IgD-negative memory B cell (primary cell): Measurements from ENCODE around the gene DPH5. TPM values are rescaled to one million over a fixed set of nuclear protein-coding genes. Genes with fewer than 3 reads are reported as not detected.
A peak's percentile ranks its signal among the peaks of the same experiment; 100 is the strongest.
"Not testable (repeated sequence)": the region's sequence is repeated elsewhere in the genome, so short reads cannot be mapped to it uniquely, and the experiment has no call there.

ENCODE experiments used
- H3K27ac Mint-ChIP-seq, 3 donors: one replicate each; pipeline ENCODE4 v1.8.0; 2020 to 2022; ENCODE audit warnings: mild to moderate bottlenecking in 3 of 3, mixed read lengths in 3 of 3, moderate library complexity in 1 of 3
- H3K27me3 Mint-ChIP-seq: one replicate; pipeline ENCODE4 v1.8.0; 2021; ENCODE audit warnings: mixed read lengths
- H3K36me3 Mint-ChIP-seq: one replicate; pipeline ENCODE4 v1.8.0; 2020; ENCODE audit warnings: mild to moderate bottlenecking, mixed read lengths
- H3K4me1 Mint-ChIP-seq, 3 donors: one replicate each; pipeline ENCODE4 v1.8.0; 2020 to 2022; ENCODE audit warnings: mixed read lengths in 3 of 3, mild to moderate bottlenecking in 1 of 3
- H3K4me3 Mint-ChIP-seq, 4 donors: one replicate each; pipeline ENCODE4 v1.8.0; 2020 to 2022; ENCODE audit warnings: mild to moderate bottlenecking in 4 of 4, mixed read lengths in 4 of 4, moderate library complexity in 3 of 4
- H3K9me3 Mint-ChIP-seq, 3 donors: one replicate each; pipeline ENCODE4 v1.8.0; 2020 to 2021; ENCODE audit warnings: mixed read lengths in 3 of 3, mild to moderate bottlenecking in 1 of 3
- polyA plus RNA-seq: library from polyadenylated mRNA; unstranded; fragments of 300-500 nt; fragmentation: Illumina TruSeq; gene quantifications from one replicate; pipeline ENCODE4 v1.2.3, GENCODE V29; 2021

Gene DPH5
- polyA plus RNA-seq, 1 donor from 2014 or later, result 30.5 TPM

- Mint-ChIP-seq H3K4me1 (peaks cover 0 to 2% (median 0%) of the 10 kb centered on the region in 3 donors), H3K36me3 (peaks cover 7% of the 10 kb centered on the region), H3K27me3 (no peaks in the 10 kb centered on the region), H3K4me3 (no peak overlapping the region), H3K27ac (peak overlapping the region in 1 of 3 donors; percentile 78), H3K9me3 (peaks cover 0 to 2% (median 0%) of the 10 kb centered on the region in 3 donors)
Observed at GRCh38 chr1:100988121-100988520, 37.5 kb downstream of the DPH5 start.

GRCh38 chr1:100982793-100983192 is 42.8 kb downstream of the DPH5 start:
- H3K4me3 Mint-ChIP-seq, result no peak overlapping the region
- H3K36me3 Mint-ChIP-seq, result peaks cover 7% of the 10 kb centered on the region
- H3K9me3 Mint-ChIP-seq, result peaks cover 0 to 2% (median 0%) of the 10 kb centered on the region in 3 donors
- peaks cover 6 to 10% (median 7%) of the 10 kb centered on the region in 3 donors for H3K4me1 Mint-ChIP-seq
- no peak overlapping the region for H3K27ac Mint-ChIP-seq
- no peaks in the 10 kb centered on the region for H3K27me3 Mint-ChIP-seq

GRCh38 chr1:100979631-100980030 is 46.0 kb downstream of the DPH5 start:
- no peak overlapping the region for H3K27ac Mint-ChIP-seq
- peaks cover 6 to 15% (median 9%) of the 10 kb centered on the region in 3 donors for H3K4me1 Mint-ChIP-seq
- peaks cover 0 to 2% (median 0%) of the 10 kb centered on the region in 3 donors for H3K9me3 Mint-ChIP-seq
- H3K36me3 Mint-ChIP-seq, result peaks cover 10% of the 10 kb centered on the region
- no peaks in the 10 kb centered on the region for H3K27me3 Mint-ChIP-seq
- H3K4me3 Mint-ChIP-seq, result peak overlapping the region in 1 of 4 donors; percentile 77

GRCh38 chr1:100976936-100977335 is 48.6 kb downstream of the DPH5 start:
- Mint-ChIP-seq H3K9me3 (no peaks in the 10 kb centered on the region), H3K27ac (no peak overlapping the region), H3K4me3 (no peak overlapping the region), H3K27me3 (no peaks in the 10 kb centered on the region), H3K4me1 (peaks cover 14 to 34% (median 23%) of the 10 kb centered on the region in 3 donors), H3K36me3 (peaks cover 9% of the 10 kb centered on the region)

- H3K4me1 Mint-ChIP-seq, result peaks cover 17 to 35% (median 28%) of the 10 kb centered on the region in 3 donors
- H3K4me3 Mint-ChIP-seq, result peak overlapping the region in 2 of 4 donors; percentile 29 to 78
- H3K36me3 Mint-ChIP-seq, result peaks cover 11% of the 10 kb centered on the region
- no peak overlapping the region for H3K27ac Mint-ChIP-seq
- no peaks in the 10 kb centered on the region for H3K27me3 Mint-ChIP-seq
- H3K9me3 Mint-ChIP-seq, result no peaks in the 10 kb centered on the region
Observed at GRCh38 chr1:100972185-100972584, 53.4 kb downstream of the DPH5 start.

- Mint-ChIP-seq H3K27ac (peak overlapping the region in 1 of 3 donors; percentile 68), H3K36me3 (peaks cover 8% of the 10 kb centered on the region), H3K4me3 (no peak overlapping the region), H3K4me1 (peaks cover 15 to 31% (median 26%) of the 10 kb centered on the region in 3 donors), H3K27me3 (no peaks in the 10 kb centered on the region), H3K9me3 (no peaks in the 10 kb centered on the region)
Observed at GRCh38 chr1:100971021-100971420, 54.6 kb downstream of the DPH5 start.

GRCh38 chr1:100969327-100969726 is 56.3 kb downstream of the DPH5 start:
- Mint-ChIP-seq H3K9me3 (no peaks in the 10 kb centered on the region), H3K27ac (no peak overlapping the region), H3K4me3 (no peak overlapping the region), H3K27me3 (no peaks in the 10 kb centered on the region), H3K36me3 (peaks cover 11% of the 10 kb centered on the region), H3K4me1 (peaks cover 15 to 35% (median 28%) of the 10 kb centered on the region in 3 donors)

- no peak overlapping the region for H3K27ac Mint-ChIP-seq
- peaks cover 17 to 30% (median 24%) of the 10 kb centered on the region in 3 donors for H3K4me1 Mint-ChIP-seq
- peaks cover 9% of the 10 kb centered on the region for H3K36me3 Mint-ChIP-seq
- H3K9me3 Mint-ChIP-seq, result no peaks in the 10 kb centered on the region
- H3K27me3 Mint-ChIP-seq, result no peaks in the 10 kb centered on the region
- no peak overlapping the region for H3K4me3 Mint-ChIP-seq
Observed at GRCh38 chr1:100968621-100969020, 57.0 kb downstream of the DPH5 start.

- no peak overlapping the region for H3K27ac Mint-ChIP-seq
- peaks cover 12 to 17% (median 14%) of the 10 kb centered on the region in 3 donors for H3K4me1 Mint-ChIP-seq
- no peak overlapping the region for H3K4me3 Mint-ChIP-seq
- H3K9me3 Mint-ChIP-seq, result peaks cover 0 to 2% (median 0%) of the 10 kb centered on the region in 3 donors
- peaks cover 16% of the 10 kb centered on the region for H3K36me3 Mint-ChIP-seq
- H3K27me3 Mint-ChIP-seq, result no peaks in the 10 kb centered on the region
Observed at GRCh38 chr1:100960098-100960497, 65.5 kb downstream of the DPH5 start.

GRCh38 chr1:100959502-100960060 is 66.0 kb downstream of the DPH5 start:
- H3K9me3 Mint-ChIP-seq, result peaks cover 0 to 2% (median 0%) of the 10 kb centered on the region in 3 donors
- no peak overlapping the region for H3K27ac Mint-ChIP-seq
- no peaks in the 10 kb centered on the region for H3K27me3 Mint-ChIP-seq
- peaks cover 16% of the 10 kb centered on the region for H3K36me3 Mint-ChIP-seq
- no peak overlapping the region for H3K4me3 Mint-ChIP-seq
- peaks cover 12 to 16% (median 14%) of the 10 kb centered on the region in 3 donors for H3K4me1 Mint-ChIP-seq

- Mint-ChIP-seq H3K4me3 (no peak overlapping the region), H3K36me3 (peaks cover 21% of the 10 kb centered on the region), H3K4me1 (peaks cover 22 to 30% (median 27%) of the 10 kb centered on the region in 3 donors)
Observed at GRCh38 chr1:100955322-100955721, 70.3 kb downstream of the DPH5 start.

GRCh38 chr1:100953960-100954730 is 71.4 kb downstream of the DPH5 start:
- H3K4me1 Mint-ChIP-seq, result peaks cover 31 to 40% (median 31%) of the 10 kb centered on the region in 3 donors
- no peak overlapping the region for H3K4me3 Mint-ChIP-seq
- H3K9me3 Mint-ChIP-seq, result peaks cover 0 to 7% (median 3%) of the 10 kb centered on the region in 3 donors
- peaks cover 21% of the 10 kb centered on the region for H3K36me3 Mint-ChIP-seq
- no peak overlapping the region for H3K27ac Mint-ChIP-seq
- no peaks in the 10 kb centered on the region for H3K27me3 Mint-ChIP-seq

More at GRCh38 chr1:100955322-100955721, 70.3 kb downstream of the DPH5 start:
- no peak overlapping the region for H3K27ac Mint-ChIP-seq
- H3K9me3 Mint-ChIP-seq, result peaks cover 0 to 7% (median 3%) of the 10 kb centered on the region in 3 donors
- H3K27me3 Mint-ChIP-seq, result no peaks in the 10 kb centered on the region

- H3K27ac Mint-ChIP-seq, result peak overlapping the region in 2 of 3 donors; percentile 36 to 43
- H3K4me1 Mint-ChIP-seq, result peaks cover 40 to 48% (median 40%) of the 10 kb centered on the region in 3 donors
- H3K9me3 Mint-ChIP-seq, H3K27me3 Mint-ChIP-seq, H3K4me3 Mint-ChIP-seq: not testable (repeated sequence)
- peaks cover 26% of the 10 kb centered on the region for H3K36me3 Mint-ChIP-seq
Observed at GRCh38 chr1:100952970-100953369, 72.6 kb downstream of the DPH5 start.

- Mint-ChIP-seq H3K4me1 (peaks cover 40 to 50% (median 43%) of the 10 kb centered on the region in 3 donors), H3K27me3 (no peaks in the 10 kb centered on the region), H3K36me3 (peaks cover 31% of the 10 kb centered on the region), H3K27ac (peak overlapping the region in 2 of 3 donors; percentile 36 to 43), H3K9me3 (peaks cover 5 to 8% (median 7%) of the 10 kb centered on the region in 3 donors), H3K4me3 (peak overlapping the region in 1 of 4 donors; percentile 38)
Observed at GRCh38 chr1:100952104-100952745, 73.4 kb downstream of the DPH5 start.

GRCh38 chr1:100950781-100951180 is 74.8 kb downstream of the DPH5 start:
- Mint-ChIP-seq H3K9me3 (peaks cover 9 to 17% (median 12%) of the 10 kb centered on the region in 3 donors), H3K4me1 (peaks cover 46 to 54% (median 47%) of the 10 kb centered on the region in 3 donors), H3K4me3 (peak overlapping the region in 2 of 4 donors; percentile 85 to 91), H3K27ac (peak overlapping the region; percentile 55 to 93 (median 91)), H3K27me3 (no peaks in the 10 kb centered on the region), H3K36me3 (peaks cover 38% of the 10 kb centered on the region)
